Dermis blood vessel endothelial cell (primary cell): ENCODE measurements around the gene TRMT112. TPM values are rescaled to one million over a fixed set of nuclear protein-coding genes. Genes with fewer than 3 reads are reported as not detected.

Source experiments
- DNase-seq: peaks from one replicate; pipeline ENCODE4 v3.0.0; 2010
- total RNA-seq: library from RNA; depleted of rRNA; stranded (reverse); fragments of >200 nt; gene quantifications from 2 replicates; pipeline ENCODE4 v1.2.3, GENCODE V29; 2014

TRMT112 gene
- total RNA-seq, 1 donor from 2014 or later: 290 TPM

DNA sequence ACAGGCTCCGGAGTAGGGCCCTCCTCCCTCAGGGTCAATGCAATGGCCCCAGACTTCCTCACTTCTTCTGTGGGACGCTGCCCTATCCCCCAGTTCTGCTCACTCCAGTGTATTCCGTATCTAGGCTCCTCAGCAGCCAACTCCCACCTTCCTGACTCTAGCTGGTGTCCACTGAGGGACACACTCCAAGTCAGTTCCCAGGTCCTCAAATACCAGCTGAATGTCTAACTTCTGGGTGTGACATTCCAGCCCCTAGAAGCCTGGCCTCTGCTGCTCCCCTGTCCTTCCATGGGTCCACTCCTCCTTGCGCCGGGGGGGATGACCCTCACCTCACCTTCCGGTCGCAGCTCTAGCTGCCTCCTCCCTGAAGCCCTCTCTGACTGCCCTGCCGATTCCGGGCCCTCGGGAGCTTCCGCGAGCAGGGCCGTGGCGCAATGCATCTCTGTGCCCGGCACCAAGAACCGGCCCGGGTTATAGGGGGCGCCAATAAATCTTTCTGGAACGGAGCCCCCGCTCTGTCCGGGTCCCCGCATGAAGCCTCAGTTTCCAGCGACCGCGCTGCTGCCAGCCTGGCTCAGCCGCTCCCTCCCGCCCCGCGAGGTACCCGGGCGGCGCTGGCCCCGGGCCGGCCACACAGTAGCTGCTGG, 48.3 kb downstream of the TRMT112 start:
- peak; percentile 63 for DNase-seq

GRCh38 chr11:64268025-64268892, 49.1 kb downstream of the TRMT112 start:
- DNase-seq: peak; percentile 66

DNA sequence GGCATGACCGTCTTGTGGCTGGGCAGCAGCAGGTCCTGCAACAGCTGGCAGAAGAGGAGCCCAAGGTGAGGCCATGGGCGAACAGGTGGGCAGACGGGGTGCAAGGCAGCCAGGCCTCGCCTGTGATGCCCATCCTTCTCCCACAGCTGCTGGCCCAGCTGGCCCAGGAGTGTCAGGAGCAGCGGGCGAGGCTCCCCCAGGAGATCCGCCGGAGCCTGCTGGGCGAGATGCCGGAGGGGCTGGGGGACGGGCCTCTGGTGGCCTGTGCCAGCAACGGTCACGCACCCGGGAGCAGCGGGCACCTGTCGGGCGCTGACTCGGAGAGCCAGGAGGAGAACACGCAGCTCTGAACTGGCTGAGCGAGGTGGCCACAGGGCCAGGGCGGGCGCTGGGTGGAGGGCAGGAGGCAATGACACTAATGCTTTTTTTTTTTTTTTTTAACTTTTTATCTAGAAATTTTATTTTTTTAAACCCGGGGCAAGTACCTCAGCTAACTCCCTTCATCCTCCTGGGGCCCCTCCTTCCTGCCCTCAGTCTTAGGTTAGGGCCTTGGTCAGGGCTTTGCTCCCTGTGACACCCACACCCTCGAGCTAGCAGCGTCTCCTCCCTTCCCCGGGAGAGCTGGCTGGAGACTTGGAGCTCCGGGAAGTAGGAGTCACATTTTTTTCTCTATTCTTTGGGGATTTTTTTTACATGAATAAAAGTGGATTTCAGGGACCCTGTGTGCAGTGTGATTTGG, 50.0 kb downstream of the TRMT112 start:
- peak; percentile 25 for DNase-seq

Other genes with a start within 250 kb of the TRMT112 start
- 17.5 and 29.3 TPM in 2 replicates for gene MACROD1, start 151.4 kb downstream of the TRMT112 start, total RNA-seq
- gene STIP1, start 131.4 kb downstream of the TRMT112 start, total RNA-seq: 139 and 191 TPM in 2 replicates
- gene FERMT3, start 110.8 kb downstream of the TRMT112 start, total RNA-seq: 6.5 and 26.5 TPM in 2 replicates
- gene TRPT1, start 91.4 kb downstream of the TRMT112 start, total RNA-seq: 24.1 and 45.6 TPM in 2 replicates
- 43.2 and 44.6 TPM in 2 replicates for gene NUDT22, start 91.3 kb downstream of the TRMT112 start, total RNA-seq
- gene DNAJC4, start 87.0 kb downstream of the TRMT112 start, total RNA-seq: 7.0 and 17.4 TPM in 2 replicates
- gene VEGFB, start 83.0 kb downstream of the TRMT112 start, total RNA-seq: 20.4 and 23.1 TPM in 2 replicates
- 43.9 and 45.6 TPM in 2 replicates for gene FKBP2, start 76.5 kb downstream of the TRMT112 start, total RNA-seq
- gene PPP1R14B, start 70.6 kb downstream of the TRMT112 start, total RNA-seq: 238 and 297 TPM in 2 replicates
- 37.8 and 54.6 TPM in 2 replicates for gene PLCB3, start 66.0 kb downstream of the TRMT112 start, total RNA-seq
- gene BAD, start 32.9 kb downstream of the TRMT112 start, total RNA-seq: 57.2 and 65.9 TPM in 2 replicates
- gene GPR137, start 31.7 kb downstream of the TRMT112 start, total RNA-seq: 11.5 and 12.1 TPM in 2 replicates
- 0.17 TPM in 1 of 2 replicates, not detected in the other for gene KCNK4, start 26.3 kb downstream of the TRMT112 start, total RNA-seq
- gene CATSPERZ, start 17.2 kb downstream of the TRMT112 start, total RNA-seq: not detected in 2 replicates
- gene ESRRA, start 12.0 kb downstream of the TRMT112 start, total RNA-seq: 60.3 and 76.7 TPM in 2 replicates
- gene PRDX5, start 562 bp upstream of the TRMT112 start, total RNA-seq: 129 and 245 TPM in 2 replicates
- gene CCDC88B, start 22.6 kb upstream of the TRMT112 start, total RNA-seq: 0.56 and 1.2 TPM in 2 replicates
- gene RPS6KA4, start 41.6 kb upstream of the TRMT112 start, total RNA-seq: 35.9 and 46.6 TPM in 2 replicates
- gene SLC22A11, start 238.4 kb upstream of the TRMT112 start, total RNA-seq: not detected in 2 replicates